GM04503 (cell line): Measurements from ENCODE around the gene SLC25A23.

Experiments used
- DNase-seq: peaks from one replicate; pipeline ENCODE4 v3.0.0-alpha.2; 2012; ENCODE audit warnings: low read depth

SLC25A23 gene

GRCh38 chr19:6481541-6482342, 22.1 kb upstream of the SLC25A23 start, which contains the start of gene DENND1C:
Gene DENND1C (minus strand): TSS chr19:6481787. CDS start chr19:6481695, 92 bp downstream.
- DNase-seq = no peak

GRCh38 chr19:6480848-6481415, 21.3 kb upstream of the SLC25A23 start:
- DNase-seq = no peak

DNA sequence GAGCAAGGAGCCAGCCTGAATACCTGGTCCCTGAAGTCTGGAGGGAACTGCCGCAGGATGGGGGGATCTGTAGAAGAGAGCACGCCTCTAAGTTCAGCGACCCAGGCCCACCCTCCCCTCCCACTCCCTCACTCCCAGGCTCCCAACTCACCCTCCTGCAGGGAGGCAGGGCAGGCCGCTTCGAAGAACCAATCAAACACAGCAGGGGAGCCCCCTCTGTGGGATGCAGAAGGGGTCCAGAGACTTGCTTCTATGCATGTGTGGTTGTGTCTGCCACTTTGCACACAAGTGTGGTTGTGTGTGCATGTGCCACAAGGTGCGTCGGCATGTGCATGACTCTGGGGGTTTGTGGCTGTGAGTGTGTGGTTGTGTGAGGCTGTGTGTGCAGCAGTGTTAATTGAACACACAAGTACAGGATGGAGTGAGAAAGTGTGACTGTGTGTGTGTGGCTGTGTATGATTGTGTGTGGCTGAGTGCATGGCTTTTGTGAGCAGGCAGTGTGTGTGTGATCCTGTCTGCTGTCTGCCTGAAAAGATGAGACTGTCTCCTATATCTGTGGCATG, 20.3 kb upstream of the SLC25A23 start:
- no peak for DNase-seq

DNA sequence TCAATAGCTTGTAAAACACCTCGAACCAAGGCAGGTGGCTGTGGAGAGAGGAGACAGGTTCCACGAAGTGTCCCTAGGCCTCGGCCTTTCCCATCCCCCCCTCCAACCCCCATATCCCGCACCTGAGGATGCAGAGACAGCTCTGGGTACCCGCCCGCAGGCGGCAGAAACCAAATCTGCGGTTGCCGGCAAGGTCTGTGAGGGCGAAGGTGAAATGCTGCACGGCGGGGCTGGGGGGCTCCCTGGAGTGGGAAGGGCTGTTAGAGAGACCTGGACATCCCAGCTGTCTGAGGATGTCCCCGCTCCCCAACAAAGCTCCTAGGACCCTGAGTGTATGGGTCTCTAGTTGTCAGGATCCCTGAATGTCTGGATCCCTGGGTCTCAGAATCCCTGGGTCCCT, 19.2 kb upstream of the SLC25A23 start:
- DNase-seq = no peak

- DNase-seq = no peak
Observed at GRCh38 chr19:6476896-6477431, 17.4 kb upstream of the SLC25A23 start.

DNA sequence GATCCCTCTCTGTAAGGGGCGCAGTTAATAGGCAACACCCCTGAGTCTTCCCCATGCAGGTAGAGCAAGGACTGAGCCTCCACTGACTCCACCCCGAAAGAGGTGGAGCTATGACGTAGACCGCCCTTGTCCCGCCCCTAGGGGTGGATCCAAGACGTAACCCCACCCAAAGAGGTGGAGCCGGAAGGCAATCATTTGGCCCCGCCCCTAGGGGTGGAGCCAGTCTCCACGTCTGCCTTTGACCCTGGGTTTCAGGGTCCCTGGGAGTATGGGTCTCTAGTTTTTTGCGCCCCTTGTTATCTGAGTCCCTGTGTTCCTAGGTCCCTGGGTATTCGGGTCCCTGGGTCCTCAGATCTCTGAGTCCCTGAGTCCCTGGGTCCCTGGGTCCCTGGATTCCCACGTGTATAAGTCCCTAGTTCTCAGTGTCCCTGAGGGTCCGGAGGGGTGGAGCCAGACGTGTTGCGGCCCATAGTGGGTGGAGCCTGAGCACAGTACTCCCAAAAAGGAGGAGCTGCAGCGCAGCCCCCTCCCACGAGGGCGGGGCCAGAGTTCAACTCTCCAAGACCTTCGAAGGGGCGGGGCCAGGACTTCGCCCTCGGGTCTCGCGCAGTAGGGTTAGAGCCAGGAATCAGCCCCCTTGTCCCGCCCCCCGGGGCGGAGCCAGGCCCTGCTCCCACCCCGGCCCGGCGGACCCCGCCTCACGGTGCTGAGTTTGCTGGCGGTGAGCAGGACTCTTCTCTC, 16.7 kb upstream of the SLC25A23 start:
- no peak for DNase-seq

DNA sequence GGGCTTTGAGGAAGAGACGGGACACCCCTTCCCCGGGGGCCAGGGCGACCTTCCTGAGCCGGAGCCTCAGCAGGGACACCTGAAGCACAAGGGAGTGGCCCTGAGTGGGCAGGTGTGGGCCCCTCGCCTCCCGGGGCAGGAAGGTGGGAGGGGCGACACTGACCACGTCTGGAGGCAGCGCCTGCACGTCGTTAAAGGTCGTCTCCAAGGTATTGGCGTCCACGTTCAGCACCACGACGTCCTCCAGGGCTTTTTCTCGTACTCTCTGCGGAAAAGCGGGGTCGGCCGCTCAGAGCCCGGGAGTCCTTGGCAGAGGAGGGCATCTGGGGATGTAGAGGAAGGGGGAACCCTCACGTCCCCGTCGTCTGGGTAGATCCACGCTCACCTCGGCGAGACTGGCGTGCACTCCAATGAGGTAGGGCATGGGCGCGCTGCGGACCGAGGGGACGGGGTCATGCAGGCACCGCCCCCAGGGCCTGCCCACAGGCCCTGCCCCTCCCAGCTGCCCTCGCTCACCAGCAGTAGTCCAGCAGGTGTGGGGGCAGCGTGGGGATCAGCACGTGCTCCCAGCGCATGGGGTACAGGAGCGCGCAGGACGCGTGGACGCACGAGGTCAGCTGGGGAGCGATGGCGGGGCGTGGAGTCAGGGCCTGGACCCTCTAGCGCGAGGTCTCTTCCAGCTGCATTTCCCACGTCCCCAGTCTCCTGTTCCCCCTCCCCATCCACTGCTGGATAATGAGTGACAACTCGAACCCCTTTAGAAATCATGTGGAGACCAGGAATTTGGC, 15.9 kb upstream of the SLC25A23 start:
- DNase-seq = no peak

- no peak for DNase-seq
Observed at GRCh38 chr19:6473647-6474046, 14.1 kb upstream of the SLC25A23 start.

DNA sequence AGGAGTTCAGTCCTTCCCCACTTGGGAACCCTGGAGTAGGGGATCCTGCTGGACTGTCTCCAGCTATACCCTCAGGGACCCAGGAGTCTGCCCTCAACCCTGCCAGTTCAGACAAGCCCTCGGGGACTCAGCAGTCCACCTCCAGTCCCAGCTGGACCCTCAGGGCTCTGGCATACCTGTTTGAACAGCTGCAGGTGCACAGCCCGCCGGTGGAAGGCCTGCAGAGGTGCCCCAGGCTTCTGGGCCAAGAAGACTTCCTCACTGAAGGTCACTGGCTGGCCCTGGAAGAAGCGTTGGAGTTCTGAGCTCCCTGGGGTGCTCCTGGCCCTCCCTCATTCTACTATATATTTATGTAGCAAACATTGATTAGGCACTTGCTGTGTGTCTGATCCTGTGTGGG, 13.1 kb upstream of the SLC25A23 start:
- no peak for DNase-seq

DNA sequence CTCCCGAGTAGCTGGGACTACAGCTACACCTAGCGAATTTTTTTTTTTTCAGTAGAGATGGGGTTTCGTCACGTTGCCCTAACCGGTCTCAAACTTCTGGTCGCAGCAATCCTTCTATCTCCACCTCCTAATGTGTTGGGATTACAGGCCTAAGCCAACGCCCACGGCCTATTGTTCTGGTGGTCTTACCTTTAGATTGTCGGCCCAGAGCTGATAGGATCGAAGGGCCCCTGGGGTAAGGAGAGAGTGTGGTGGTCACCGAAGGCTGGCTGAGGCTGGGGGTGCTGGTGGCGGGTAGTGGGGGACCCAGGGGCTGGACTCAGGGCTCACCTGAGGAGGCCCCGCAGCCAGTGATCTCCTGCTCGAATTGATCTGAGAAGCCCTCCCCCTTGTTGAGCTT, 11.5 kb upstream of the SLC25A23 start:
- no peak for DNase-seq

DNA sequence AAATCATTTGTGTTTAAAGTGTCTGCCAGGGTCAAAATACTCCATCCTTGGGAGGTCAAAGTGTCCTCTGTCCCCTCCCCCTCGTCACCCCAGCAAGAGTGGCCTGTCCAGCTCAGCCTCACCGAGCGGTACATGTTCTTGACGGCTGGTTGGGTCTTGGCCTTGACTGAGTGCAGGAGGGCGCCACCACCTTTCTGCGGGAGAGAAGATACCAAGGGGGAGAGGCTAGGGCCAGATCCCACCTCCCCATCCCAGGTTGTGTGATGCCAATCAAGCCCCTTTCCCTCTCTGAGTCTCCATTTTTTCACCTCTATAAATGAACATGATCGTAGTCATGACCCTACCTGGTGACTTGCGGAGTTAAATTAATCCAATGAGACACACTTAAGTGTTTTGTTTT, 10.6 kb upstream of the SLC25A23 start:
- DNase-seq = no peak

DNA sequence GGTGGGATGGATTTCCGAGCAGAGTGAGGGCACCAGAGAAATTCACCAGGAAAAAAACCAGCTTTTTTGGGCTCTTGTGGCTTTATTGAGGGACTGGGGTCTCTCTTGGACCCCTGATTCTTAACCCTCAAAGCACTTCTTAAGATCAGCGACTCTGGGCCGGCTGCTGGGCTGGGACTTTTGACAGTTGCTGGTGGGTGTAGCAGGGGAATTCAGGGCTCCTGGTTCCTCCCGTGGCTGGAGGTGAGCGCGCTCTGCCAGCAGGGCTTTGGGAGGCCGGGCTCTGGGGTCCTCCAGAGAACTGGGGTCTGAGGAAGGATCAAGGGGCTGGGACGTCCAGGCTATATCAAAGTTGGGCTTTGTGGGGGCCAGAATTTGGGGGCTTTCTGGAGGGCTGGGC, 7.8 kb upstream of the SLC25A23 start:
- no peak for DNase-seq

- DNase-seq = no peak
Observed at GRCh38 chr19:6466526-6467248, 7.1 kb upstream of the SLC25A23 start.

- DNase-seq = no peak
Observed at GRCh38 chr19:6465663-6466062, 6.1 kb upstream of the SLC25A23 start.

DNA sequence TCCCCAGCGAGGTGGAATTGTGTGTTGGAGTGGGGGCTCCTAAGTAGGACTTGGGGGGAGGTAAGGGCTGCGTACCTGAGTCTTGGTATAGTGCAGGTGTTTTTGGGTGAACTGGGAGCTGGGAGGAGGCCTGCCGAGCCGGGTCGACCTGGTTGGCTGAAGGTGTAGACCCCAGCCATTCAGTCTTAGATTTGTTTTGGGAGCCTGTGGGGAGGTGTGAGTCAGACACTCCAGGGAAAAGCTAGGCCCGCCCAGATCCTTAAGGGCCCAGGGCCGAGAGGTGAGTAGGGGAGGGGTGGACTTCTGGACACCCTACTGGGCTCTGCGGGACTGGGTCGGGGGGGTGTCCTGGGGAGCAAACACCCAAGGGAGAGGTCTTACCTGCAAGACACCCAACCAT, 5.4 kb upstream of the SLC25A23 start:
- DNase-seq = no peak

DNA sequence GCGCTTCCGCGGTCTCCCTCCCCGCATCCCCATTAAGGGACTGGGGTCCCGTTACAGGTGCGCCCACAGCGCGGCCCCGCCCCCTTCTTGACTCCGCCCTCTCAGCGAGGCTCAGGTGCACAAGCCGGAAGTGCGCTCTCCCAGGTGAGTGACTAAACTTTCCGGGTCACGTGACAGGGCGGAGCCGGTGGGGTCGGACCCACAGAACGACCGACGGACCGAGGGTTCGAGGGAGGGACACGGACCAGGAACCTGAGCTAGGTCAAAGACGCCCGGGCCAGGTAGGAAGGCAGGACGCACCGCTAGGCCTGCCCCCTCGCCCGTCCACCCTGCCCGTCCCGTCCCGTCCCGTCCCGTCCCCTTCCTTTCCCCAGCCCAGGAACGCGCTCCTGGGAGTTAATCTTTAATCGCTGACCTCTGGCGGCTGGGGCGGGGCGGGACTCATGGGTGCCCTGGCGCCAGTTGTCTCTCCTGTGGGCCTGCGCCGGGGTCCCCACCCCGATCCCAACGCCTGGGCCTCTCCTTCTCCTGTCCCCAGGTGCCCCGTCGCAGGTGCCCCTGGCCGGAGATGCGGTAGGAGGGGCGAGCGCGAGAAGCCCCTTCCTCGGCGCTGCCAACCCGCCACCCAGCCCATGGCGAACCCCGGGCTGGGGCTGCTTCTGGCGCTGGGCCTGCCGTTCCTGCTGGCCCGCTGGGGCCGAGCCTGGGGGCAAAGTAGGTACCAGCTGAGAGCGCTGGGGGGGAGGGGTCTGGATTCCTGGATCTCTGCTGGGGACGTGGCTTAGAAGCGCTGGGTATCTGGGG, 4.7 kb upstream of the SLC25A23 start, which contains the start of gene CRB3:
Gene CRB3 (plus strand): TSS at position 202 of the 804 bp plus-strand sequence. CDS start 431 bp downstream, at position 633.
- no peak for DNase-seq

GRCh38 chr19:6460099-6460884, 700 bp upstream of the SLC25A23 start:
- DNase-seq = peak; percentile 81

GRCh38 chr19:6458695-6459261, 814 bp downstream of the SLC25A23 start:
- DNase-seq = no peak
